DND-41 (cell line): Measurements from ENCODE around the gene VTI1A.

ENCODE experiments used
- CTCF ChIP-seq: IDR thresholded peaks from 2 replicates; pipeline ENCODE4 v1.5.1; 2012; ENCODE audit warnings: borderline replicate concordance, low read length, moderate library complexity, mild to moderate bottlenecking; ENCODE audit not compliant: poor library complexity, severe bottlenecking; ENCODE audit errors: extremely low read depth
- EZH2 ChIP-seq: IDR thresholded peaks from 3 replicates; pipeline ENCODE4 v1.6.1; 2012; ENCODE audit warnings: borderline replicate concordance, low read depth, mild to moderate bottlenecking, moderate library complexity, low read length, inconsistent platforms; ENCODE audit not compliant: severe bottlenecking

- TF ChIP-seq CTCF (no peak), EZH2 (no peak)
Observed at GRCh38 chr10:112515852-112516251, 68.8 kb downstream of the VTI1A start.
